Ovary (tissue), 9 donors: ENCODE results near the gene CD84. TPM values are rescaled to one million over a fixed set of nuclear protein-coding genes. Genes with fewer than 3 reads are reported as not detected.

ENCODE experiments used
- DNase-seq, 5 donors: peaks; one replicate each; pipeline ENCODE4 v3.0.0-alpha.2; 2019 to 2020
- H3K27ac ChIP-seq, 2 donors: fragments of 200-600 bp; one replicate each; pipeline versions ENCODE4 v1.5.1 to v1.8.0; 2019 to 2022
- H3K27me3 ChIP-seq: fragments of 200-600 bp; one replicate; pipeline ENCODE4 v1.8.0; 2022
- H3K36me3 ChIP-seq: fragments of 200-600 bp; sonication (generic); one replicate; pipeline ENCODE4 v1.5.1; 2019
- H3K4me1 ChIP-seq: one replicate; pipeline ENCODE4 v1.8.1; 2013; ENCODE audit warnings: mild to moderate bottlenecking, moderate library complexity; ENCODE audit not compliant: insufficient read depth
- H3K4me3 ChIP-seq: fragments of 200-600 bp; sonication (generic); one replicate; pipeline ENCODE4 v1.5.1; 2017
- H3K9me3 ChIP-seq, 2 donors: fragments of 200-600 bp in 1 of 2; sonication (generic) in 1 of 2; one replicate each; pipeline versions ENCODE4 v1.5.1 to v1.8.1; 2013 to 2019; ENCODE audit warnings: mild to moderate bottlenecking in 1 of 2, moderate library complexity in 1 of 2
- EP300 ChIP-seq: sonication (generic); formaldehyde crosslinking; IDR thresholded peaks from one replicate; pipeline ENCODE4 v1.6.1; 2017; ENCODE audit warnings: antibody characterized with exemption
- POLR2A ChIP-seq: fragments of 450-650 bp; IDR thresholded peaks from one replicate; pipeline ENCODE4 v1.6.1; 2017; ENCODE audit warnings: antibody characterized with exemption, mild to moderate bottlenecking, moderate library complexity
- WGBS, 3 donors: extraction: QIAGEN DNeasy Blood & Tissue Kit in 1 of 3; methylation state at CpG; one replicate each; pipeline versions ENCODE4 v1.1.5 to v1.1.7; 2013 to 2017; 5-methylcytosine and 5-hydroxymethylcytosine counted together
- intact Hi-C, 4 donors: fragments of 100-400 bp; cut with DNase I; formaldehyde crosslinking; loops; one replicate each; pipeline versions ENCODE4 v1.11.0 to v1.15.1; 2022 to 2023
- polyA plus RNA-seq, 2 donors: library from polyadenylated mRNA; stranded (reverse); fragments of 200-250 nt in 1 of 2; fragments of 350-450 nt in 1 of 2; fragmentation: Illumina TruSeq in 1 of 2; extraction: RNeasy Lipid Tissue Mini Kit (QIAGEN cat#74804) in 1 of 2; gene quantifications; one replicate each; pipeline ENCODE4 v1.2.3, GENCODE V29; 2013 to 2014
- total RNA-seq, 7 donors: library from RNA; depleted of rRNA in 2 of 7; stranded (reverse); fragments of >200 nt in 2 of 7; fragmentation: NEBNext Ultra II Directional in 3 of 7; extraction: Animal tissue kit (Norgen Biotek cat#: 25700) in 3 of 7; gene quantifications; one replicate each; pipeline versions ENCODE4 v1.1.0 to v1.2.4, GENCODE V29; 2016 to 2023
- TF ChIP-seq, protein P1 (sequence below), 3 donors: fragments of 450-650 bp in 2 of 3; fragments of 200-600 bp in 1 of 3; IDR thresholded peaks; one replicate each; pipeline versions ENCODE4 v1.5.1 to v1.8.0; 2016 to 2022; ENCODE audit warnings: antibody characterized with exemption in 3 of 3, mild to moderate bottlenecking in 1 of 3
- donor health status: DM: no; HTN: no; CAD: no; lungs with moderate emphysema.
- donor health status: DM: no; HTN: no; CAD: no.
- donor health status: Bipolar disorder and iron deficiency.
- donor health status: DM: yes; HTN: yes; CAD: no.
- donor health status: DM: no; HTN: no; CAD: no.
- donor health status: DM: yes; HTN: yes; CAD: no.

CD84 gene
- total and polyA plus RNA-seq, 9 donors, result 0.48 to 10.9 (median 2.0) TPM

DNA sequence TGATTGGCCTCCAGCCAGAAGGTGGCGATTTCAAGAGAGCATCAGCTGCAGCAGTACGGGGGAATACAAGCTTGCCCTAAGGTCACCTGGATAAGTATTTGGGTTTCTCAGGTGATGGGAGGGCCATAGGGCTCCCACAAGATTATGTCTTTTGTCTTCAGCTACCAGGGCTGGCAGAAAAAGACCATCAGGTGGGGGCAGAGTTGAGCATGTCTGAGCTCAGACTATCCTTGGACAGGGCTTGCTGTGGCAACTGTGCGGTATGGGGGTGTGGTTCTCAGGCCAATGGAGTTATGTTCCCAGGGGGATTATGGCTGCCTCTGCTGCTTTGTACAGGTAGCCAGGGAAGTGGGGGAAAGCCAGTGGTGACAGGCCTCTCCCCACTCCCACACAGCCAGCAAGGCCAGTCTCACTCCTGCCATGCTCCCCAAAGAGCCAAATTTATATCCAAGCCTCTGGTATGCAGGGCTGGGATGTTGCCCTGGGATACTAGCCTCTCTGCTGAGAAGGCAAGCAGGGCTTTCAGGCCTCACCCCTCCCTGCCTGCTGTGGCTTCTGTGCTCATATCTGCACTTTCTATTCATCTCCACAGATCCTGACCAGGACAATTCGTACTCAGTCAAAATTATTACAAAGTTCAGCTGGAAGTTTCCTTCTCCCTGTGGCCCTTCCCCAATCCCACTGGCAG lies 26.6 kb upstream of the CD84 start:
- no peaks in the 10 kb centered on the region for H3K36me3 ChIP-seq
- H3K27me3 ChIP-seq, result no peaks in the 10 kb centered on the region
- H3K27ac ChIP-seq, result no peak overlapping the region
- intact Hi-C loops, result no loop called here
- no peaks in the 10 kb centered on the region for H3K4me1 ChIP-seq
- H3K9me3 ChIP-seq, result no peaks in the 10 kb centered on the region
- TF ChIP-seq EP300, result no peak
- TF ChIP-seq POLR2A, result no peak
- TF ChIP-seq, protein P1, sequence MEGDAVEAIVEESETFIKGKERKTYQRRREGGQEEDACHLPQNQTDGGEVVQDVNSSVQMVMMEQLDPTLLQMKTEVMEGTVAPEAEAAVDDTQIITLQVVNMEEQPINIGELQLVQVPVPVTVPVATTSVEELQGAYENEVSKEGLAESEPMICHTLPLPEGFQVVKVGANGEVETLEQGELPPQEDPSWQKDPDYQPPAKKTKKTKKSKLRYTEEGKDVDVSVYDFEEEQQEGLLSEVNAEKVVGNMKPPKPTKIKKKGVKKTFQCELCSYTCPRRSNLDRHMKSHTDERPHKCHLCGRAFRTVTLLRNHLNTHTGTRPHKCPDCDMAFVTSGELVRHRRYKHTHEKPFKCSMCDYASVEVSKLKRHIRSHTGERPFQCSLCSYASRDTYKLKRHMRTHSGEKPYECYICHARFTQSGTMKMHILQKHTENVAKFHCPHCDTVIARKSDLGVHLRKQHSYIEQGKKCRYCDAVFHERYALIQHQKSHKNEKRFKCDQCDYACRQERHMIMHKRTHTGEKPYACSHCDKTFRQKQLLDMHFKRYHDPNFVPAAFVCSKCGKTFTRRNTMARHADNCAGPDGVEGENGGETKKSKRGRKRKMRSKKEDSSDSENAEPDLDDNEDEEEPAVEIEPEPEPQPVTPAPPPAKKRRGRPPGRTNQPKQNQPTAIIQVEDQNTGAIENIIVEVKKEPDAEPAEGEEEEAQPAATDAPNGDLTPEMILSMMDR (IDR thresholded peaks at IDR 0.05), result no peak
- DNase-seq, result no peak
- H3K4me3 ChIP-seq, result no peak overlapping the region
- 63 to 81% (median 74%) methylated on average over 4 of the region's 4 CpGs for WGBS, 3 donors

DNA sequence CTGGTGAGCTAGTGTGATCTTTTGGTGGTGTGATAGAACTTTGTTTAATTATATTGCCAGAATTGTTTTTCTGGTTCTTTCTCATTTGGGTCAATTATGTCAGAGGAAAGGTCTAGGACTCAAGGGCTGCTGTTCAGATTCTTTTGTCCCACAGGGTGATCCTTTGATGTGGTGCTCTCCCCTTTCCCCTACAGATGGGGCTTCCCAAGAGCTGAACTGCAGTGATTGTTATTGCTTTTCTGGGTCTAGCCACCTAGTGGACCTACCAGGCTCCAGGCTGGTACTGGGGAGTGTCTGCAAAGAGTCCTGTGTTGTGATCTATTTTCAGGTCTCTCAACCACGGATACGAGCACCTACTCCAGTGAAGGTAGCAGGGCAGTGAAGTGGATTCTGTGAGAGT lies 25.9 kb upstream of the CD84 start:
- H3K36me3 ChIP-seq, result no peaks in the 10 kb centered on the region
- DNase-seq, result no peak
- TF ChIP-seq EP300, result no peak
- TF ChIP-seq POLR2A, result no peak
- TF ChIP-seq, protein P1 (IDR thresholded peaks at IDR 0.05), result no peak
- no peaks in the 10 kb centered on the region for H3K9me3 ChIP-seq
- H3K4me1 ChIP-seq, result no peaks in the 10 kb centered on the region
- H3K4me3 ChIP-seq, result no peak overlapping the region
- intact Hi-C loops, result no loop called here
- H3K27me3 ChIP-seq, result no peaks in the 10 kb centered on the region
- no peak overlapping the region for H3K27ac ChIP-seq
- WGBS, 3 donors, result 88 to 95% (median 92%) methylated on average over 2 of the region's 2 CpGs

DNA sequence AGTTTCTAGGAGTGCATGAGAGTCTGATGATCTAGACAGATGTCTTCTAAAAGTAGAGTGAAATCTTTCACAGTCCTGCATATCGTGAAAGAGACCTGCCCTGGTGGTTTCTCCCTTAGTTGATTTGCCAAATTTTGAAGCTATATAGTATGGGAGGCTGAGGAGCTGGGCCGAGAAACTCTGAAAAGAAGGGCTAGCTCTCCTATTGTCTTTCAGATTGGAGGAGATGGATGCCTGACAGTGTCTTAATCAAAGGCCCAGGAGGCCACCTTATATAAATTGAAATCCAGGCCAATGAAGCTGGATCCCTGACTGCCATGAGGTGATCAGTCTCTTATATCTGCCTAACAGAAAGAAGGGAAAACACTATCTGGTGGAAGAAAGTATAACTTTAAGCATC lies 18.4 kb upstream of the CD84 start:
- no peak for DNase-seq
- TF ChIP-seq POLR2A, result no peak
- TF ChIP-seq, protein P1 (IDR thresholded peaks at IDR 0.05), result no peak
- TF ChIP-seq EP300, result no peak
- Histone ChIP-seq H3K36me3 (no peaks in the 10 kb centered on the region), H3K4me1 (no peaks in the 10 kb centered on the region), H3K9me3 (no peaks in the 10 kb centered on the region), H3K4me3 (no peak overlapping the region), H3K27me3 (no peaks in the 10 kb centered on the region), H3K27ac (no peak overlapping the region)
- 76 to 81% (median 79%) methylated on average over 2 of the region's 2 CpGs for WGBS, 3 donors
- intact Hi-C loops, result no loop called here

DNA sequence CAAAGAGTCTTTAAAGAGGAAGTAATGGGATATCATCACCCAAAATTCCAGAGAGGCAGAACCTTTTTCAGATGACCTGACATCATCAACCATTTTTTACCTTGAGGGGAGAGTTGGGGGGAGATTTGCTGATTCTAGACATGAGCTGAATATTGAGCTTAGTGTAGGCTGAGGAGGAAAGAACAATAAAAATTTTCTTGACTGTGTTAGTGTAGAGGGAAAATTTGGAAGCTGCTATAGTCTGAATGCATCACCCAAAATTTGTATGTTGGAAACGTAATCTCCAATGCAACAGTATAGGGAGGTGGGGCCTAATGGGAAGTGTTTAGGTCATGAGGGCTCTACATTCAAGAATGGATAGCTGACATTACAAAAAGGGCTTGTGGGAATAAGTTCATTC lies 17.8 kb upstream of the CD84 start:
- TF ChIP-seq, protein P1 (IDR thresholded peaks at IDR 0.05), result no peak
- no peak for TF ChIP-seq POLR2A
- TF ChIP-seq EP300, result no peak
- WGBS, 3 donors, result 85 to 92% (median 91%) methylated on average over 1 of the region's 1 CpG
- DNase-seq, result no peak
- Histone ChIP-seq H3K27me3 (no peaks in the 10 kb centered on the region), H3K27ac (no peak overlapping the region), H3K9me3 (no peaks in the 10 kb centered on the region), H3K36me3 (no peaks in the 10 kb centered on the region), H3K4me1 (no peaks in the 10 kb centered on the region), H3K4me3 (no peak overlapping the region)
- intact Hi-C loops, result no loop called here
